HepG2 (cell line): ENCODE results near the gene KCTD21. TPM values are rescaled to one million over a fixed set of nuclear protein-coding genes. Genes with fewer than 3 reads are reported as not detected.

ENCODE experiments used
- ARID4A ChIP-seq: sonication (generic); formaldehyde crosslinking; IDR thresholded peaks from 2 replicates; pipeline ENCODE4 v1.5.0; 2020; ENCODE audit warnings: mild to moderate bottlenecking, missing genetic modification reagents, borderline replicate concordance
- GFI1 ChIP-seq: sonication (generic); formaldehyde crosslinking; IDR thresholded peaks from 2 replicates; pipeline ENCODE4 v1.5.0; 2020; ENCODE audit warnings: missing genetic modification reagents, mild to moderate bottlenecking, borderline replicate concordance
- HNF4A ChIP-seq: sonication (generic); formaldehyde crosslinking; IDR thresholded peaks from 2 replicates; pipeline ENCODE4 v1.4.0; 2020; ENCODE audit warnings: missing genetic modification reagents
- IRF2 ChIP-seq: IDR thresholded peaks from 2 replicates; pipeline ENCODE4 v1.6.1; 2018; ENCODE audit warnings: missing genetic modification reagents, missing compliant biosample characterization
- MED1 ChIP-seq: sonication (generic); formaldehyde crosslinking; IDR thresholded peaks from 2 replicates; pipeline ENCODE4 v1.4.0; 2020; ENCODE audit warnings: missing genetic modification reagents
- PATZ1 ChIP-seq: sonication (generic); formaldehyde crosslinking; IDR thresholded peaks from 2 replicates; pipeline ENCODE4 v1.4.0; 2020; ENCODE audit warnings: missing genetic modification reagents
- ZBTB37 ChIP-seq: sonication (generic); formaldehyde crosslinking; IDR thresholded peaks from 2 replicates; pipeline ENCODE4 v1.4.0; 2020; ENCODE audit warnings: mild to moderate bottlenecking, missing genetic modification reagents
- ZFP91 ChIP-seq: sonication (generic); formaldehyde crosslinking; IDR thresholded peaks from 2 replicates; pipeline ENCODE4 v1.9.0; 2022; ENCODE audit warnings: missing genetic modification reagents, mild to moderate bottlenecking, borderline replicate concordance
- ZNF264 ChIP-seq: sonication (generic); formaldehyde crosslinking; IDR thresholded peaks from 2 replicates; pipeline ENCODE4 v1.4.0; 2020; ENCODE audit warnings: missing genetic modification reagents
- ZNF678 ChIP-seq: sonication (generic); formaldehyde crosslinking; IDR thresholded peaks from 2 replicates; pipeline ENCODE4 v1.4.0; 2020; ENCODE audit warnings: mild to moderate bottlenecking, missing genetic modification reagents
- ZNF687 ChIP-seq: sonication (generic); formaldehyde crosslinking; IDR thresholded peaks from 2 replicates; pipeline ENCODE4 v1.5.1; 2020; ENCODE audit warnings: mild to moderate bottlenecking, missing genetic modification reagents, moderate library complexity
- ZNF720 ChIP-seq: sonication (generic); formaldehyde crosslinking; IDR thresholded peaks from 2 replicates; pipeline ENCODE4 v1.4.0; 2020; ENCODE audit warnings: missing genetic modification reagents
- polyA plus RNA-seq, 8 experiments: library from polyadenylated mRNA; depleted of rRNA in 3 of 8; stranded (reverse) in 7 of 8; unstranded in 1 of 8; fragments of >200 nt; fragmentation: Illumina TruSeq in 4 of 8; extraction: Trizol in 4 of 8; gene quantifications; 2 replicates each; pipeline versions ENCODE4 v1.2.1 to v1.2.3, GENCODE V29; 2011 to 2016; ENCODE audit warnings: low read depth in 4 of 8, missing spikeins in 1 of 8, mixed read lengths in 1 of 8; ENCODE audit not compliant: insufficient read depth in 1 of 8
- total RNA-seq, 5 experiments: library from RNA; depleted of rRNA; stranded (reverse); fragments of >200 nt; fragmentation: Illumina TruSeq; extraction: Trizol; gene quantifications; 2 replicates each; pipeline ENCODE4 v1.2.3, GENCODE V29; 2016; ENCODE audit warnings: low read depth in 1 of 5

KCTD21 gene
- total and polyA plus RNA-seq, 2 of the 13 experiments (the other 11 are each of a cell fraction or from before 2014, with no cell fraction given): 3.1 to 13.5 TPM

GRCh38 chr11:78168539-78169477 is 19.6 kb downstream of the KCTD21 start (continued):
- TF ChIP-seq ZNF687 (CRISPR knock-in tag) (peak; percentile 60), PATZ1 (CRISPR knock-in tag) (0 out of 2 replicates have a peak, but pooled peaks have one; percentile 7), ZNF678 (CRISPR knock-in tag) (no peak), ZNF720 (CRISPR knock-in tag) (no peak), IRF2 (CRISPR knock-in tag) (0 out of 2 replicates have a peak, but pooled peaks have one; percentile 16), ARID4A (CRISPR knock-in tag) (0 out of 2 replicates have a peak, but pooled peaks have one; percentile 9), MED1 (CRISPR knock-in tag) (0 out of 2 replicates have a peak, but pooled peaks have one; percentile 30), HNF4A (CRISPR knock-in tag) (peak; percentile 14; the same call in 1 of the 2 replicates), ZFP91 (peak; percentile 37; the same call in 1 of the 2 replicates), GFI1 (0 out of 2 replicates have a peak, but pooled peaks have one; percentile 29), ZNF264 (CRISPR knock-in tag) (peak; percentile 69), ZBTB37 (CRISPR knock-in tag) (0 out of 2 replicates have a peak, but pooled peaks have one; percentile 29)
